Neural progenitor cell (in vitro differentiated cells): ENCODE results near the gene EEF2K. TPM values are rescaled to one million over a fixed set of nuclear protein-coding genes. Genes with fewer than 3 reads are reported as not detected.

Source experiments
- DNase-seq: peaks from one replicate; pipeline ENCODE4 v3.0.0-alpha.2; 2016; ENCODE audit warnings: low spot score
- H2AFZ ChIP-seq: fragments of 200-600 bp; sonication (generic); replicated peaks from 2 replicates; pipeline ENCODE4 v1.6.1; 2016; ENCODE audit warnings: antibody characterized with exemption
- H3F3A ChIP-seq: fragments of 200-600 bp; sonication (generic); 2 replicates; pipeline ENCODE4 v1.6.1; 2016; ENCODE audit warnings: antibody characterized with exemption, low read depth
- H3K27ac ChIP-seq: fragments of 200-600 bp; sonication (generic); 2 replicates; pipeline ENCODE4 v1.5.1; 2016; ENCODE audit warnings: mild to moderate bottlenecking
- H3K27me3 ChIP-seq: fragments of 200-600 bp; sonication (generic); 2 replicates; pipeline ENCODE4 v1.6.1; 2016; ENCODE audit warnings: mild to moderate bottlenecking, moderate library complexity
- H3K36me3 ChIP-seq: fragments of 200-600 bp; sonication (generic); 2 replicates; pipeline ENCODE4 v1.5.1; 2016
- H3K4me1 ChIP-seq: fragments of 200-600 bp; sonication (generic); 2 replicates; pipeline ENCODE4 v1.6.1; 2016; ENCODE audit warnings: mixed run types
- H3K4me2 ChIP-seq: fragments of 200-600 bp; sonication (generic); 2 replicates; pipeline ENCODE4 v1.6.1; 2016
- H3K4me3 ChIP-seq: fragments of 200-600 bp; sonication (generic); 2 replicates; pipeline ENCODE4 v1.5.1; 2016
- H3K79me2 ChIP-seq: fragments of 200-600 bp; sonication (generic); 2 replicates; pipeline ENCODE4 v1.6.1; 2016; ENCODE audit warnings: low read depth
- H3K9ac ChIP-seq: fragments of 200-600 bp; sonication (generic); 2 replicates; pipeline ENCODE4 v1.6.1; 2016
- H3K9me3 ChIP-seq: fragments of 200-600 bp; sonication (generic); 2 replicates; pipeline ENCODE4 v1.5.1; 2016; ENCODE audit warnings: low read depth
- H4K20me1 ChIP-seq: fragments of 200-600 bp; sonication (generic); 2 replicates; pipeline ENCODE4 v1.6.1; 2016; ENCODE audit warnings: low read depth
- H3K27ac Mint-ChIP-seq: 3 replicates; pipeline ENCODE4 v1.8.0; 2021; ENCODE audit warnings: mixed read lengths
- H3K27me3 Mint-ChIP-seq: 2 replicates; pipeline ENCODE4 v1.8.0; 2022; ENCODE audit warnings: low read depth, mild to moderate bottlenecking, inconsistent platforms, moderate library complexity, mixed read lengths; ENCODE audit not compliant: insufficient read depth
- H3K36me3 Mint-ChIP-seq: 3 replicates; pipeline ENCODE4 v1.8.0; 2021; ENCODE audit warnings: mixed read lengths
- H3K4me1 Mint-ChIP-seq: 3 replicates; pipeline ENCODE4 v1.8.0; 2021; ENCODE audit warnings: mixed read lengths
- H3K4me3 Mint-ChIP-seq: 3 replicates; pipeline ENCODE4 v1.8.0; 2021; ENCODE audit warnings: mild to moderate bottlenecking, moderate library complexity, mixed read lengths
- H3K9me3 Mint-ChIP-seq: 3 replicates; pipeline ENCODE4 v1.8.0; 2020; ENCODE audit warnings: mixed read lengths
- CTCF ChIP-seq: fragments of 200-600 bp; sonication (generic); IDR thresholded peaks from 2 replicates; pipeline ENCODE4 v1.5.1; 2017; ENCODE audit warnings: antibody characterized with exemption, mild to moderate bottlenecking
- EZH2 ChIP-seq: fragments of 200-600 bp; sonication (generic); IDR thresholded peaks from 2 replicates; pipeline ENCODE4 v1.6.1; 2017; ENCODE audit warnings: antibody characterized with exemption, mild to moderate bottlenecking, moderate library complexity
- EZH2phosphoT487 ChIP-seq: fragments of 200-600 bp; sonication (generic); IDR thresholded peaks from 2 replicates; pipeline ENCODE4 v1.6.1; 2017; ENCODE audit warnings: antibody characterized with exemption
- total RNA-seq: library from RNA; depleted of rRNA; stranded (reverse); fragments of >200 nt; gene quantifications from 2 replicates; pipeline ENCODE4 v1.2.3, GENCODE V29; 2015; ENCODE audit warnings: low replicate concordance

The EEF2K gene
- total RNA-seq, 1 donor from 2014 or later = 9.0 TPM

- Histone ChIP-seq H3K36me3 (no peaks in the 10 kb centered on the region), H3K27ac (no peak overlapping the region), H3K4me2 (no peak overlapping the region)
Measured at GRCh38 chr16:22327446-22327775, 121.3 kb downstream of the EEF2K start.

GRCh38 chr16:22328081-22328725, 122.1 kb downstream of the EEF2K start:
- Histone ChIP-seq H3K4me2 (no peak overlapping the region), H4K20me1 (peaks cover 3% of the 10 kb centered on the region), H3F3A (no peaks in the 10 kb centered on the region), H3K27me3 (no peaks in the 10 kb centered on the region), H3K4me3 (no peak overlapping the region), H3K36me3 (no peaks in the 10 kb centered on the region), H2AFZ (no peak overlapping the region), H3K27ac (no peak overlapping the region), H3K9me3 (no peaks in the 10 kb centered on the region), H3K79me2 (no peaks in the 10 kb centered on the region), H3K9ac (no peak overlapping the region), H3K4me1 (no peaks in the 10 kb centered on the region)
- H3K27me3 Mint-ChIP-seq = peaks cover 2% of the 10 kb centered on the region
- H3K27ac Mint-ChIP-seq = no peak overlapping the region
- no peak for TF ChIP-seq EZH2phosphoT487
- no peak for TF ChIP-seq CTCF
- no peak for TF ChIP-seq EZH2
- H3K4me1 Mint-ChIP-seq = no peaks in the 10 kb centered on the region
- H3K36me3 Mint-ChIP-seq = peaks cover 14% of the 10 kb centered on the region
- H3K9me3 Mint-ChIP-seq = no peaks in the 10 kb centered on the region
- no peak for DNase-seq
- no peak overlapping the region for H3K4me3 Mint-ChIP-seq

More at GRCh38 chr16:22327446-22327775, 121.3 kb downstream of the EEF2K start:
- no peak overlapping the region for H3K4me3 Mint-ChIP-seq
- H3K9me3 Mint-ChIP-seq = no peaks in the 10 kb centered on the region
- peaks cover 2% of the 10 kb centered on the region for H3K27me3 Mint-ChIP-seq
- H3K36me3 Mint-ChIP-seq = peaks cover 11% of the 10 kb centered on the region
- Histone ChIP-seq H3K4me3 (no peak overlapping the region), H3F3A (no peaks in the 10 kb centered on the region), H3K27me3 (no peaks in the 10 kb centered on the region), H3K9ac (no peak overlapping the region), H2AFZ (no peak overlapping the region), H3K9me3 (no peaks in the 10 kb centered on the region), H3K79me2 (peaks cover under 1% of the 10 kb centered on the region), H3K4me1 (no peaks in the 10 kb centered on the region), H4K20me1 (peaks cover 3% of the 10 kb centered on the region)
- no peak overlapping the region for H3K27ac Mint-ChIP-seq
- H3K4me1 Mint-ChIP-seq = no peaks in the 10 kb centered on the region
- DNase-seq = no peak
- TF ChIP-seq EZH2 (no peak), EZH2phosphoT487 (no peak), CTCF (no peak)

- H3K4me2 ChIP-seq = no peak overlapping the region
- no peaks in the 10 kb centered on the region for H3F3A ChIP-seq
- H3K4me1 ChIP-seq = no peaks in the 10 kb centered on the region
Measured at GRCh38 chr16:22329199-22329695, 123.2 kb downstream of the EEF2K start.

More at GRCh38 chr16:22329199-22329695, 123.2 kb downstream of the EEF2K start:
- Histone ChIP-seq H3K79me2 (no peaks in the 10 kb centered on the region), H3K9me3 (no peaks in the 10 kb centered on the region), H3K9ac (no peak overlapping the region), H3K4me3 (no peak overlapping the region), H3K27ac (no peak overlapping the region), H4K20me1 (peaks cover 3% of the 10 kb centered on the region), H3K36me3 (peaks cover 6% of the 10 kb centered on the region), H2AFZ (no peak overlapping the region), H3K27me3 (no peaks in the 10 kb centered on the region)
- Mint-ChIP-seq H3K4me1 (no peaks in the 10 kb centered on the region), H3K27ac (no peak overlapping the region), H3K9me3 (peaks cover 2% of the 10 kb centered on the region), H3K4me3 (no peak overlapping the region), H3K36me3 (peaks cover 24% of the 10 kb centered on the region), H3K27me3 (no peaks in the 10 kb centered on the region)
- TF ChIP-seq EZH2 = no peak
- no peak for TF ChIP-seq CTCF
- no peak for TF ChIP-seq EZH2phosphoT487
- no peak for DNase-seq
